IPS-18c (cell line): Measurements from ENCODE around the gene CDH4.

ENCODE experiments used
- H3K4me3 ChIP-seq: 2 replicates; pipeline ENCODE4 v1.7.0; 2013; ENCODE audit warnings: low read depth, mild to moderate bottlenecking, low read length, moderate library complexity; ENCODE audit not compliant: insufficient read depth
- H3K9me3 ChIP-seq: one replicate; pipeline ENCODE4 v1.6.1; 2013; ENCODE audit warnings: mild to moderate bottlenecking, low read length, moderate library complexity; ENCODE audit not compliant: control insufficient read depth, insufficient read depth

Gene CDH4

GRCh38 chr20:61953037-61954021 is 701.3 kb downstream of the CDH4 start:
- H3K9me3 ChIP-seq, result peaks cover 3% of the 10 kb centered on the region
- H3K4me3 ChIP-seq, result no peak overlapping the region

- Histone ChIP-seq H3K4me3 (no peak overlapping the region), H3K9me3 (peaks cover 3% of the 10 kb centered on the region)
Observed at GRCh38 chr20:61954276-61955021, 702.4 kb downstream of the CDH4 start.

- Histone ChIP-seq H3K9me3 (no peaks in the 10 kb centered on the region), H3K4me3 (no peak overlapping the region)
Observed at GRCh38 chr20:61955668-61956395, 703.8 kb downstream of the CDH4 start.

GRCh38 chr20:61956396-61957342 is 704.6 kb downstream of the CDH4 start:
- Histone ChIP-seq H3K4me3 (no peak overlapping the region), H3K9me3 (no peaks in the 10 kb centered on the region)

GRCh38 chr20:61957961-61958715 is 706.1 kb downstream of the CDH4 start:
- Histone ChIP-seq H3K9me3 (no peaks in the 10 kb centered on the region), H3K4me3 (no peak overlapping the region)

- Histone ChIP-seq H3K9me3 (no peaks in the 10 kb centered on the region), H3K4me3 (no peak overlapping the region)
Observed at GRCh38 chr20:61958773-61959700, 707.0 kb downstream of the CDH4 start.

GRCh38 chr20:61960836-61961235 is 708.8 kb downstream of the CDH4 start:
- H3K4me3 ChIP-seq, result no peak overlapping the region
- H3K9me3 ChIP-seq, result no peaks in the 10 kb centered on the region

GRCh38 chr20:61963149-61963548 is 711.1 kb downstream of the CDH4 start:
- no peaks in the 10 kb centered on the region for H3K9me3 ChIP-seq
- H3K4me3 ChIP-seq, result no peak overlapping the region

GRCh38 chr20:61963885-61964674 is 712.0 kb downstream of the CDH4 start:
- Histone ChIP-seq H3K4me3 (no peak overlapping the region), H3K9me3 (no peaks in the 10 kb centered on the region)

GRCh38 chr20:61964675-61965605 is 712.9 kb downstream of the CDH4 start:
- Histone ChIP-seq H3K9me3 (no peaks in the 10 kb centered on the region), H3K4me3 (no peak overlapping the region)

- H3K9me3 ChIP-seq, result no peaks in the 10 kb centered on the region
- H3K4me3 ChIP-seq, result peak overlapping the region; percentile 9; the same call in 1 of the 2 replicates
Observed at GRCh38 chr20:61965606-61966491, 713.8 kb downstream of the CDH4 start.

- Histone ChIP-seq H3K9me3 (no peaks in the 10 kb centered on the region), H3K4me3 (no peak overlapping the region)
Observed at GRCh38 chr20:61966492-61967244, 714.6 kb downstream of the CDH4 start.
